DOHH2 (cell line): Measurements from ENCODE around the gene AGAP3.

Experiments
- CTCF ChIP-seq: fragments of 200-600 bp; sonication (generic); IDR thresholded peaks from one replicate; pipeline ENCODE4 v1.5.1; 2014; ENCODE audit warnings: antibody characterized with exemption, mild to moderate bottlenecking, low read depth, low read length; ENCODE audit not compliant: poor library complexity, severe bottlenecking
- EZH2phosphoT487 ChIP-seq: fragments of 200-600 bp; sonication (generic); IDR thresholded peaks from 2 replicates; pipeline ENCODE4 v1.6.1; 2017; ENCODE audit warnings: borderline replicate concordance, mild to moderate bottlenecking, antibody characterized with exemption, low read length, moderate library complexity, mixed read lengths

- TF ChIP-seq CTCF (no peak), EZH2phosphoT487 (no peak)
Measured at GRCh38 chr7:151179946-151180345, 93.7 kb downstream of the AGAP3 start.
